HCEC 1CT (cell line): ENCODE measurements around the gene FPGS.
A peak's percentile ranks its signal among the peaks of the same experiment; 100 is the strongest.

ENCODE experiments used
- DNase-seq: peaks from one replicate; pipeline ENCODE4 v3.0.0-alpha.2; 2017

FPGS gene

GRCh38 chr9:127790094-127790855 is 12.4 kb upstream of the FPGS start:
- DNase-seq, result no peak

- DNase-seq, result no peak
Measured at GRCh38 chr9:127791085-127791484, 11.6 kb upstream of the FPGS start.

- no peak for DNase-seq
Measured at GRCh38 chr9:127792417-127793031, 10.2 kb upstream of the FPGS start.

GRCh38 chr9:127793093-127793708 is 9.5 kb upstream of the FPGS start:
- no peak for DNase-seq

GRCh38 chr9:127794001-127794791 is 8.5 kb upstream of the FPGS start:
- no peak for DNase-seq

- no peak for DNase-seq
Measured at GRCh38 chr9:127796225-127796813, 6.4 kb upstream of the FPGS start.

GRCh38 chr9:127796852-127797370 is 5.8 kb upstream of the FPGS start:
- DNase-seq, result no peak

- peak; percentile 30 for DNase-seq
Measured at GRCh38 chr9:127801955-127802575, 617 bp upstream of the FPGS start.

- DNase-seq, result peak; percentile 20
Measured at GRCh38 chr9:127803507-127804352, 1.0 kb downstream of the FPGS start.

- no peak for DNase-seq
Measured at GRCh38 chr9:127805620-127806019, 2.9 kb downstream of the FPGS start.

GRCh38 chr9:127806871-127807270 is 4.2 kb downstream of the FPGS start:
- DNase-seq, result no peak

- DNase-seq, result no peak
Measured at GRCh38 chr9:127808347-127809001, 5.8 kb downstream of the FPGS start.

- no peak for DNase-seq
Measured at GRCh38 chr9:127809002-127809539, 6.4 kb downstream of the FPGS start.

GRCh38 chr9:127809540-127810377 is 7.1 kb downstream of the FPGS start:
- no peak for DNase-seq

- no peak for DNase-seq
Measured at GRCh38 chr9:127810378-127811187, 7.9 kb downstream of the FPGS start.

GRCh38 chr9:127812011-127812410 is 9.3 kb downstream of the FPGS start:
- no peak for DNase-seq

GRCh38 chr9:127812936-127813675 is 10.4 kb downstream of the FPGS start:
- no peak for DNase-seq
